Spleen (tissue), 11 donors: Measurements from ENCODE around the gene RBBP8. TPM values are rescaled to one million over a fixed set of nuclear protein-coding genes. Genes with fewer than 3 reads are reported as not detected.

Experiments
- DNase-seq: peaks from one replicate; pipeline ENCODE4 v3.0.0-alpha.2; 2020
- H3K27ac ChIP-seq, 8 donors: fragments of 200-600 bp; sonication (generic) in 7 of 8; 1 replicate in 4 of 8; 2 replicates in 4 of 8; pipeline versions ENCODE4 v1.5.0 to v1.8.0; 2016 to 2021; ENCODE audit warnings: inconsistent platforms in 4 of 8, mild to moderate bottlenecking in 4 of 8, moderate library complexity in 1 of 8
- H3K27me3 ChIP-seq, 7 donors: fragments of 200-600 bp; sonication (generic) in 6 of 7; replicated peaks in 1 of 7; 1 replicate in 4 of 7; 2 replicates in 3 of 7; pipeline versions ENCODE4 v1.5.0 to v1.8.0; 2016 to 2021; ENCODE audit warnings: inconsistent platforms in 3 of 7, mild to moderate bottlenecking in 1 of 7
- H3K36me3 ChIP-seq, 6 donors: fragments of 200-600 bp; sonication (generic) in 5 of 6; 1 replicate in 4 of 6; 2 replicates in 2 of 6; pipeline versions ENCODE4 v1.5.0 to v1.8.0; 2016 to 2021; ENCODE audit warnings: inconsistent platforms in 2 of 6
- H3K4me1 ChIP-seq, 6 donors: fragments of 200-600 bp; sonication (generic) in 5 of 6; 1 replicate in 3 of 6; 2 replicates in 3 of 6; pipeline versions ENCODE4 v1.5.0 to v1.8.0; 2016 to 2021; ENCODE audit warnings: inconsistent platforms in 3 of 6
- H3K4me3 ChIP-seq, 8 donors: fragments of 200-600 bp; sonication (generic) in 7 of 8; 1 replicate in 4 of 8; 2 replicates in 4 of 8; pipeline versions ENCODE4 v1.5.0 to v1.8.0; 2016 to 2021; ENCODE audit warnings: inconsistent platforms in 4 of 8, mild to moderate bottlenecking in 4 of 8, moderate library complexity in 2 of 8
- H3K9me3 ChIP-seq, 8 donors: fragments of 200-600 bp; sonication (generic) in 7 of 8; 1 replicate in 4 of 8; 2 replicates in 4 of 8; pipeline versions ENCODE4 v1.5.0 to v1.8.0; 2016 to 2021; ENCODE audit warnings: inconsistent platforms in 4 of 8
- CTCF ChIP-seq, 11 experiments: fragments of 200-600 bp in 7 of 11; fragments of 450-650 bp in 4 of 11; sonication (generic) in 4 of 11; IDR thresholded peaks in 8 of 11; conservative IDR thresholded peaks in 3 of 11; 1 replicate in 7 of 11; 2 replicates in 4 of 11; pipeline versions ENCODE4 v1.4.0 to v1.8.0; 2016 to 2021; ENCODE audit warnings: antibody characterized with exemption in 11 of 11, inconsistent platforms in 4 of 11, mild to moderate bottlenecking in 1 of 11
- POLR2A ChIP-seq, 3 donors: fragments of 450-650 bp; IDR thresholded peaks; one replicate each; pipeline ENCODE4 v1.5.1; 2017; ENCODE audit warnings: antibody characterized with exemption in 3 of 3, mild to moderate bottlenecking in 1 of 3
- POLR2AphosphoS5 ChIP-seq, 3 donors: sonication (generic); formaldehyde crosslinking; IDR thresholded peaks; one replicate each; pipeline ENCODE4 v1.5.1; 2017; ENCODE audit warnings: antibody characterized with exemption in 3 of 3
- WGBS, 5 donors: extraction: QIAGEN DNeasy Blood & Tissue Kit in 3 of 5; methylation state at CpG; one replicate each; pipeline versions ENCODE4 v1.1.5 to v1.1.7; 2013 to 2018; 5-methylcytosine and 5-hydroxymethylcytosine counted together
- intact Hi-C: fragments of 100-400 bp; cut with DNase I; formaldehyde crosslinking; loops from one replicate; pipeline ENCODE4 v1.15.0; 2023; ENCODE audit warnings: low total_unique reads
- polyA plus RNA-seq, 3 donors: library from polyadenylated mRNA; stranded (reverse); fragments of 200-250 nt; gene quantifications; one replicate each; pipeline ENCODE4 v1.2.1, GENCODE V29; 2013
- total RNA-seq, 7 donors: library from RNA; depleted of rRNA in 3 of 7; stranded (reverse); fragments of >200 nt in 3 of 7; fragmentation: NEBNext Ultra II Directional in 4 of 7; extraction: Animal tissue kit (Norgen Biotek cat#: 25700) in 4 of 7; gene quantifications; one replicate each; pipeline versions ENCODE4 v1.1.0 to v1.2.1, GENCODE V29; 2016 to 2021
- donor health status: healthy with polysubstance abuse.
- donor health status: DM: no; HTN: no; CAD: no; lungs with moderate emphysema.
- donor health status: DM: no; HTN: no; CAD: no.
- donor health status: Bipolar disorder and iron deficiency.
- donor health status: healthy.
- donor health status: DM: no; HTN: no; CAD: no.
- donor health status: DM: yes; HTN: yes; CAD: no.

Gene RBBP8
- total and polyA plus RNA-seq, 10 donors, result 10.6 to 21.4 (median 16.4) TPM

DNA sequence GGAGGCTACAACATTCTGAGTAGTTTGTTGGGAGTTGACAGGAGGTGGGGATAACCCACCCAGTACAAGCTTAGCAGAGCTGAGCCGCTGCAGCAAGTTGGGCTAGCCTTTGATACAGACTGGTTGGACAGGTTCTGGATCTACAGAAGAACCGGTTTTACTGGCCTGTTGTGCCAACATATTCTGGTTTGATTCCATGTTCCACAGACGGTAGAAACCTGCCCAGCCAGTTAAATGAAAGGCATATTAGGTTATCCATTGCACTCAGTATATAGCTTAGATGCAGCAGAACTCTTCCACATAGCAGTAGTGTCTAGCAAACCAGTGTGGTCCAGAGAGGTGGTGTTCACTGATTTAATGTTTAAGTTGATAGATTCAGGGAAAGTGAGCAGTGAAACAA, 19.3 kb upstream of the RBBP8 start:
- H3K4me3 ChIP-seq, result no peak overlapping the region
- WGBS, 5 donors, result 79 to 87% (median 86%) methylated on average over 3 of the region's 3 CpGs
- no peaks in the 10 kb centered on the region for H3K4me1 ChIP-seq
- no peak for TF ChIP-seq POLR2A (IDR thresholded peaks at IDR 0.05)
- H3K9me3 ChIP-seq, result no peaks in the 10 kb centered on the region
- H3K27me3 ChIP-seq, result no peaks in the 10 kb centered on the region
- intact Hi-C loops, result no loop called here
- no peak overlapping the region for H3K27ac ChIP-seq
- no peak for DNase-seq
- H3K36me3 ChIP-seq, result no peaks in the 10 kb centered on the region

DNA sequence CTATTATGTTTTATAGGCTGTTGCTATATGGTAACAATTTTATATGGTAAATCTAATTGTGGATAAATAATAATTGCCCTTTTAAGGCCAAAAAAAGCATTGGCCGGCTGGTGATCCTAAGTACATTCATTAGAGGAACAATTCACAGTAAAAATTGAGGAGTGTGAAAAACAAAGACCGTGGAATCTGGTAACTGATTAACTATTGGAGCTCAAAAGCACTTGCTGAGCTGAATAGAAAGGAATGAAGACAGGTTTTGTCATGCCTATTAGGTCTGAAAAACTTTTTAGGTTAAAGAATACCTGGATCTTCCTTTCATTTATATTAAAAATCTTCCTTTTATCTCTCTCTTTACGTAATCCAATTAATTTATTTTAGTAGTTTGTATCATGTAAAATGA, 18.5 kb upstream of the RBBP8 start:
- Histone ChIP-seq H3K4me1 (no peaks in the 10 kb centered on the region), H3K4me3 (no peak overlapping the region), H3K9me3 (no peaks in the 10 kb centered on the region), H3K27me3 (no peaks in the 10 kb centered on the region), H3K27ac (no peak overlapping the region), H3K36me3 (no peaks in the 10 kb centered on the region)
- 89 to 97% (median 92%) methylated on average over 3 of the region's 3 CpGs for WGBS, 5 donors
- DNase-seq, result no peak
- TF ChIP-seq CTCF (IDR thresholded peaks at IDR 0.05 in 8 of 11, conservative IDR thresholded peaks at IDR 0.05 in 3 of 11) (no peak), POLR2AphosphoS5 (IDR thresholded peaks at IDR 0.05) (no peak), POLR2A (IDR thresholded peaks at IDR 0.05) (no peak)
- intact Hi-C loops, result no loop called here

- Histone ChIP-seq H3K4me1 (no peaks in the 10 kb centered on the region), H3K27me3 (no peaks in the 10 kb centered on the region), H3K36me3 (no peaks in the 10 kb centered on the region), H3K4me3 (no peak overlapping the region), H3K27ac (no peak overlapping the region), H3K9me3 (no peaks in the 10 kb centered on the region)
- no peak for TF ChIP-seq POLR2AphosphoS5 (IDR thresholded peaks at IDR 0.05)
- no peak for TF ChIP-seq CTCF (IDR thresholded peaks at IDR 0.05 in 8 of 11, conservative IDR thresholded peaks at IDR 0.05 in 3 of 11)
- no peak for TF ChIP-seq POLR2A (IDR thresholded peaks at IDR 0.05)
- intact Hi-C loops, result no loop called here
- DNase-seq, result no peak
Observed at GRCh38 chr18:22915337-22915736, 17.8 kb upstream of the RBBP8 start.

DNA sequence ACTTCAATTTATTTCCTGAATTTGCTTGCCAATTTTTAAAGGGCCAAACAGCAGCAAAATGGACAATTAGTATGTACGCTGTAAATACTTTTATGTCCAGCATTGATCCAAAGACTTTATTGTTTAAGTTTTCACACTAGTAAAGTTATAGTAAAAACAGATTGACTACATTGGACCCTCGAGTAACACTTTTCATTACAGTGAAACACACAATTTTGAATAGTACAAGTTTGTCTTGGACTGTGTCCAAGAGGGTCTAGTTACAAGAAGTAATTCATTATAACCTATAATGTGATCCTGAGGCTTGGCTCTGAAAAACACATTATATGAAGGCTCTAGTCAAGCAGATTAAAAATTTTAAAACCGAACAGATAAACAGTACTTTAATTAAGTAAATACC, 11.4 kb upstream of the RBBP8 start:
- intact Hi-C loops, result loop anchor here (10.0 kb wide), 1 partner anchor 63 kb away; no protein-coding TSS in a partner anchor
- TF ChIP-seq POLR2A (IDR thresholded peaks at IDR 0.05) (no peak), CTCF (IDR thresholded peaks at IDR 0.05 in 8 of 11, conservative IDR thresholded peaks at IDR 0.05 in 3 of 11) (no peak), POLR2AphosphoS5 (IDR thresholded peaks at IDR 0.05) (no peak)
- no peak overlapping the region for H3K27ac ChIP-seq
- H3K27me3 ChIP-seq, result no peaks in the 10 kb centered on the region
- no peak for DNase-seq
- H3K4me1 ChIP-seq, result no peaks in the 10 kb centered on the region
- H3K9me3 ChIP-seq, result no peaks in the 10 kb centered on the region
- no peaks in the 10 kb centered on the region for H3K36me3 ChIP-seq
- no peak overlapping the region for H3K4me3 ChIP-seq
- 61 to 69% (median 63%) methylated on average over 3 of the region's 3 CpGs for WGBS, 5 donors

DNA sequence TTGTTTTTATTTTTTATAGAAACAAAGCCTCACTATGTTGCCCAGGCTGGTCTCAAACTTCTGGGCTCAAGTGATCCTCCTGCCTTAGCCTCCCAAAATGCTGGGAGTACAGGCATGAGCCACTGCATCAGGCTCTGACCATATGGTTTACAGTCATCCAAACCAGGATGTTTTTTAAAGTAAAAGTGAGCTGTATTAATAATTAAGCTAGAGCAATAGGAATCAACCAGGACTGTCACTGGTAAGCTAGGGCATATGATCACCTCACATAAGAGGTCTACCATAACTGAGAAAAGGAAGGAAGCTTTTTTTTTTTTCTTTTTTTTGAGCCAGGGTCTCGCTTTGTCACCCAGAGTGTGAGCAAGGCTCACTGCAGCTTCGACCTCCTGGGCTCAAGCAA, 8.5 kb upstream of the RBBP8 start:
- WGBS, 5 donors, result 81 to 97% (median 92%) methylated on average over 2 of the region's 2 CpGs
- no peak overlapping the region for H3K27ac ChIP-seq
- no peak overlapping the region for H3K4me3 ChIP-seq
- H3K36me3 ChIP-seq, result no peaks in the 10 kb centered on the region
- no peaks in the 10 kb centered on the region for H3K4me1 ChIP-seq
- no peak for TF ChIP-seq POLR2AphosphoS5 (IDR thresholded peaks at IDR 0.05)
- TF ChIP-seq POLR2A (IDR thresholded peaks at IDR 0.05), result no peak
- no peak for TF ChIP-seq CTCF (IDR thresholded peaks at IDR 0.05 in 8 of 11, conservative IDR thresholded peaks at IDR 0.05 in 3 of 11)
- intact Hi-C loops, result loop anchor here (10.0 kb wide), 1 partner anchor 60 kb away; no protein-coding TSS in a partner anchor
- H3K9me3 ChIP-seq, result no peaks in the 10 kb centered on the region
- DNase-seq, result no peak
- no peaks in the 10 kb centered on the region for H3K27me3 ChIP-seq
